Prostate gland (tissue), 2 donors: Measurements from ENCODE around the gene DPYSL5. TPM values are rescaled to one million over a fixed set of nuclear protein-coding genes. Genes with fewer than 3 reads are reported as not detected.

Experiments used
- DNase-seq: peaks from one replicate; pipeline ENCODE4 v3.0.0-alpha.2; 2019; ENCODE audit warnings: low spot score
- H3K27ac ChIP-seq, 2 donors: fragments of 200-600 bp; sonication (generic); 2 replicates each; pipeline ENCODE4 v1.5.1; 2017 to 2019
- H3K27me3 ChIP-seq: fragments of 200-600 bp; sonication (generic); replicated peaks from 2 replicates; pipeline ENCODE4 v1.5.1; 2019; ENCODE audit not compliant: insufficient read depth
- H3K36me3 ChIP-seq, 2 donors: fragments of 200-600 bp; sonication (generic); 1 replicate in 1 of 2; 2 replicates in 1 of 2; pipeline versions ENCODE4 v1.5.1 to v1.8.1; 2017 to 2019
- H3K4me1 ChIP-seq: fragments of 200-600 bp; sonication (generic); replicated peaks from 2 replicates; pipeline ENCODE4 v1.5.1; 2019
- H3K4me3 ChIP-seq, 2 donors: fragments of 200-600 bp; sonication (generic); 2 replicates each; pipeline ENCODE4 v1.5.1; 2017 to 2019
- H3K9me3 ChIP-seq: fragments of 200-600 bp; sonication (generic); 2 replicates; pipeline ENCODE4 v1.5.1; 2017
- POLR2A ChIP-seq: fragments of 450-650 bp; IDR thresholded peaks from one replicate; pipeline ENCODE4 v1.6.1; 2016; ENCODE audit warnings: antibody characterized with exemption, mild to moderate bottlenecking
- POLR2AphosphoS5 ChIP-seq: sonication (generic); formaldehyde crosslinking; IDR thresholded peaks from one replicate; pipeline ENCODE4 v1.6.1; 2017; ENCODE audit warnings: antibody characterized with exemption
- WGBS: methylation state at CpG from one replicate; pipeline ENCODE4 v1.1.5; 2018; 5-methylcytosine and 5-hydroxymethylcytosine counted together
- intact Hi-C: fragments of 100-400 bp; cut with DNase I; formaldehyde crosslinking; loops from one replicate; pipeline ENCODE4 v1.14.2; 2022
- total RNA-seq, 2 donors: library from RNA; depleted of rRNA; stranded (reverse); fragments of >200 nt; gene quantifications; one replicate each; pipeline ENCODE4 v1.1.0, GENCODE V29; 2016
- TF ChIP-seq, protein P1 (sequence below), 4 experiments: fragments of 200-600 bp in 2 of 4; fragments of 450-650 bp in 2 of 4; sonication (generic) in 2 of 4; IDR thresholded peaks; 1 replicate in 3 of 4; 2 replicates in 1 of 4; pipeline ENCODE4 v1.5.1; 2016 to 2019; ENCODE audit warnings: antibody characterized with exemption in 4 of 4, mild to moderate bottlenecking in 2 of 4, moderate library complexity in 2 of 4

DPYSL5 gene
- total RNA-seq, 2 donors from 2014 or later = 1.2 TPM; not detected in 1

DNA sequence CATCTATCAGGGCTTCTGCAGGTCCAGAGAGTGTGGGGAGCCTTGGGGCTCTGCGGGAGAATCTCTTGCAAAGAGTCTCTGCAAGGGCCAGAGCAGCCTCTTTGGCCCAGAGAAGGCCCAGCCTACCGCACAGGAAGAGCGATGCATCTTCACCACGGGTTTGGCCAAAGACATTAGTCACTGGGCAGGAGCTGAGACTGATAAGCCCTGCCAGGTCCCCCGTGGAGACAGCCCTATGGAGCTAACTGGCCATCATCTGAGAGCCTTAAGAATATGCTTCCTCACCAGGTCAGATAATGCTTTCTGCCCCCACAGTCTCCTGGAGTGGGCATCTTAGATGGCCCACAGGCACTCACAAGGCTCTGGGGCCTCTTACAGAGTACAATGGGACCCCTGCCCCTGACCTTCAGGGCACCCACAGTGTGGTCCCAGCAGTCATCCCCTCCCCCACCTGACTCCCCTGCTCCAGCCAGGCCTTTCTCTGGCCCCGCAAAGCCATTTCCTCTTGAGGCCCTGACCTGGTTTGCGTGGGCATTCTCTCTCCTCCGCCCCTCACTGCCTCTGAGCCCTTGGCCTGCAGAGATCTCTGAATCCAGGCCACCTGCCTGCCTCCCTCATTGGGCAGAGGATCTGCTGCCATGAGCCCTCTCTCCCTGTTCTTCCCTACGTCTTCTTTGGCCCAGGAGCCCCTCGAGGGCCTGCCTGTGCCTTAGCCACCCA is 90.6 kb downstream of the DPYSL5 start:
- 83% methylated on average over 10 of the region's 10 CpGs for WGBS
- H3K4me1 ChIP-seq = no peaks in the 10 kb centered on the region
- H3K9me3 ChIP-seq = no peaks in the 10 kb centered on the region
- no peaks in the 10 kb centered on the region for H3K27me3 ChIP-seq
- H3K36me3 ChIP-seq = no peaks in the 10 kb centered on the region
- no peak overlapping the region for H3K27ac ChIP-seq
- no peak for DNase-seq
- TF ChIP-seq POLR2AphosphoS5 = no peak
- TF ChIP-seq POLR2A = no peak
- TF ChIP-seq, protein P1, sequence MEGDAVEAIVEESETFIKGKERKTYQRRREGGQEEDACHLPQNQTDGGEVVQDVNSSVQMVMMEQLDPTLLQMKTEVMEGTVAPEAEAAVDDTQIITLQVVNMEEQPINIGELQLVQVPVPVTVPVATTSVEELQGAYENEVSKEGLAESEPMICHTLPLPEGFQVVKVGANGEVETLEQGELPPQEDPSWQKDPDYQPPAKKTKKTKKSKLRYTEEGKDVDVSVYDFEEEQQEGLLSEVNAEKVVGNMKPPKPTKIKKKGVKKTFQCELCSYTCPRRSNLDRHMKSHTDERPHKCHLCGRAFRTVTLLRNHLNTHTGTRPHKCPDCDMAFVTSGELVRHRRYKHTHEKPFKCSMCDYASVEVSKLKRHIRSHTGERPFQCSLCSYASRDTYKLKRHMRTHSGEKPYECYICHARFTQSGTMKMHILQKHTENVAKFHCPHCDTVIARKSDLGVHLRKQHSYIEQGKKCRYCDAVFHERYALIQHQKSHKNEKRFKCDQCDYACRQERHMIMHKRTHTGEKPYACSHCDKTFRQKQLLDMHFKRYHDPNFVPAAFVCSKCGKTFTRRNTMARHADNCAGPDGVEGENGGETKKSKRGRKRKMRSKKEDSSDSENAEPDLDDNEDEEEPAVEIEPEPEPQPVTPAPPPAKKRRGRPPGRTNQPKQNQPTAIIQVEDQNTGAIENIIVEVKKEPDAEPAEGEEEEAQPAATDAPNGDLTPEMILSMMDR (IDR thresholded peaks at IDR 0.05) = no peak
- H3K4me3 ChIP-seq = no peak overlapping the region
- intact Hi-C loops = no loop called here

DNA sequence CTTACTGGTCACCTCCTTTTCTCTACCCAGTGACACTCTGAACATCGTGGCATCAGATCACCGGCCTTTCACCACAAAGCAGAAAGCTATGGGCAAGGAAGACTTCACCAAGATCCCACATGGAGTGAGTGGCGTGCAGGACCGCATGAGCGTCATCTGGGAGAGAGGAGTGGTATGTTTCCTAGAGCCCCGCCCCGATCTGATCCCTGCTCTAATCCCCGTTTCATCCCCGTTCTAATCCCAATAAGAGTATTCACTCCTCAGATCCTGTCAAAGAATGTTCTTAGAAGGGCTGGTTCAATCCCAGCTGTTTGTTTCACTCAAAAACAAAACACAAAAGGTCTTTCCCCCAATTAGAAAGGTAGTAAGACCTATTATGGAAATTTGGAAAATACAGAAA is 92.1 kb downstream of the DPYSL5 start:
- H3K4me3 ChIP-seq = no peak overlapping the region
- no peak for DNase-seq
- H3K9me3 ChIP-seq = no peaks in the 10 kb centered on the region
- intact Hi-C loops = loop anchor here (5.0 kb wide), 1 partner anchor 93 kb away; the partner anchor contains the start of gene DPYSL5
- no peaks in the 10 kb centered on the region for H3K36me3 ChIP-seq
- no peaks in the 10 kb centered on the region for H3K4me1 ChIP-seq
- no peak overlapping the region for H3K27ac ChIP-seq
- TF ChIP-seq, protein P1 (IDR thresholded peaks at IDR 0.05) = no peak
- no peak for TF ChIP-seq POLR2A
- TF ChIP-seq POLR2AphosphoS5 = no peak
- H3K27me3 ChIP-seq = no peaks in the 10 kb centered on the region
- WGBS = 92% methylated on average over 9 of the region's 9 CpGs

DNA sequence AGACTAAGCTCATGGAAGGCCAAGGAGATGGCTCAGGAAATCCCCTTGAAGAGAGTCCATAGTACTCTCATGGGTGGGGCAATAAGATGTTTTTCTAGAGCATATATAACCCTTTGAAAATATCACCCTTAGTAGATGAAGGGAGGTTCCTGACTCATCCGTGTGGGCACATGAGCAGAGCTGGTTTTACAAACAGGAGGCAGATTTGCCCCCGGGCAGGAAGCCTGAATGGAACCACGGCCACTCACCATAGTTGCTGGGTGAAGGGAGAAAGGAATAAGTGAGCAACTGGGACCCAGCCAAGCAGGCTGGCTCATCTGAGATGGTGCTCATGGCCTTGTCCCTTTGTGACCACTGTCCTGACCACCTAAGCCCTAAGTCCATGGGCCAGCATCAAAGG is 93.6 kb downstream of the DPYSL5 start:
- Histone ChIP-seq H3K9me3 (no peaks in the 10 kb centered on the region), H3K27ac (no peak overlapping the region), H3K4me3 (no peak overlapping the region), H3K4me1 (no peaks in the 10 kb centered on the region), H3K36me3 (no peaks in the 10 kb centered on the region), H3K27me3 (no peaks in the 10 kb centered on the region)
- TF ChIP-seq POLR2AphosphoS5 (no peak), POLR2A (no peak)
- TF ChIP-seq, protein P1 (IDR thresholded peaks at IDR 0.05) = no peak
- intact Hi-C loops = loop anchor here (5.0 kb wide), 1 partner anchor 94 kb away; the partner anchor contains the start of gene DPYSL5
- 56% methylated on average over 3 of the region's 3 CpGs for WGBS
- no peak for DNase-seq

DNA sequence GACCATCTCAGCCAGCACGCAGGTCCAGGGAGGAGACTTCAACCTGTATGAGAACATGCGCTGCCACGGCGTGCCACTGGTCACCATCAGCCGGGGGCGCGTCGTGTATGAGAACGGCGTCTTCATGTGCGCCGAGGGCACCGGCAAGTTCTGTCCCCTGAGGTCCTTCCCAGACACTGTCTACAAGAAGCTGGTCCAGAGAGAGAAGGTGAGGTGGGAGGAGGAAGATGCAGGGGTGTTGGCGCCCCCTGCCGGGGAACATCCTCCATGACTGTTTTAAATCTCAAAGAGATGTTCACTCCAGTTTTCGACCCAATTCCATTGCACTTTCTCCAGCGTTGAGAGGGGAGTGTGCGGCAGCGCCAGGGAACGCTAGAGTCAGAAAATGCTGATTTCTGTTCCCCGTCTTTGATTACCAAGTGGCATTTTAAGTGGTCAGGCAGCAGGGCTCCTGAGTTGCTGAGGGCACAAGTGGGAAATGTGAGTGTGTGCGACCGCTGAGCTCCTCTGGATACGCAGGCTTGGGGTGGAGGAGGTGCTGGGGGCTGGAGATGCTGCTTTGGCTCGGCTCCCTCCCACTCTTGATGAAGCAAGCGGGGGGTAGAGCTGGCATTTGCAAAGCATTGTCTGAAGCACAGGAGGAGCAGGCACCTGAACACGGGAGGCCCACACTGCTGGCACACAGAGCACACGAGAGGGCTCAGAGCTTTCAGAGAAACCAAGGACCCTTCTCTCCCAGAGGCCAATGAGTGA is 94.8 kb downstream of the DPYSL5 start:
- peak; percentile 42 for DNase-seq
- Histone ChIP-seq H3K4me3 (no peak overlapping the region), H3K27me3 (no peaks in the 10 kb centered on the region), H3K9me3 (no peaks in the 10 kb centered on the region), H3K4me1 (no peaks in the 10 kb centered on the region), H3K27ac (no peak overlapping the region), H3K36me3 (no peaks in the 10 kb centered on the region)
- no peak for TF ChIP-seq POLR2A
- TF ChIP-seq, protein P1 (IDR thresholded peaks at IDR 0.05) = peak; percentile 70 to 87 (median 78)
- intact Hi-C loops = loop anchor here (5.0 kb wide), 1 partner anchor 95 kb away; the partner anchor contains the start of gene DPYSL5
- WGBS = 33% methylated on average over 28 of the region's 28 CpGs
